ENCODE measurements around the gene NAPB. TPM values are rescaled to one million over a fixed set of nuclear protein-coding genes. Genes with fewer than 3 reads are reported as not detected.

Gene NAPB
- total RNA-seq, 4 donors from 2014 or later, result 4.0 to 20.5 (median 12.0) TPM

DNA sequence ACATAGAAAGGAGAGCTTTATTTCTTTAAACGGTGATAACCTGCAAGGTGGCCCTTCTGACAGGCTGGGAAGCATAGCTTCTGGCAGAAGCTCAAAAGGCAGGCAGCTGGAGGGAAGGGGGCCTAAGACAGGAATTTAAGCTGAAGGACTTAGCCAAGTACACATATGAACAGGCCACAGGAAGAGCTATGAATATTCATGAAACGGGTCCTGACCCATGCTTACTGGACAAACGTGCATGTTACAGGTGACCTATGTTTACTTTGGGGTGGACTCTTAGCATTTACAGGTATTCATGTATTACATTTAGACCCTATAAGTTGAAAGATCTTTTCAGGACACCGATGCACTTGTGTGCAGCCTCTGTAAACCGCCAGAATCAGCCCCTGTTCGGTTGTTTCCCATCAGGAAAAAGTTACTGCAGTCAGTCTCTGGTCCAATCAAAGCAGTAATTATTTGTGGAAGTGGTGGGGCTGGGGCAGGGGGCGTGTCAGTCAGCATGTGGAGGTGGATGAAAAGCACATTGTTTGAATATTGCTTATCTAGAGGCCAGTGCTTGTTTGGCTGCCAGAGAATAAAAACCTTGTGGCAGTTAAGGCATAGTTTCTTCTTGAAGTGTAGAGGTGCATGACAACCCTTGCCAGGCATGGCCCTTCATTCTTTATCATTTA, 62.2 kb downstream of the NAPB start:
- H3K4me1 ChIP-seq, result peaks cover 15 to 46% (median 41%) of the 10 kb centered on the region in 4 donors
- intact Hi-C loops (cut with DNase I; ENCODE audit: low total_unique reads), result loop anchor here (10.0 kb wide), 2 partner anchors 276 to 1886 kb away; partner anchors contain the start of genes CST3 and PYGB
- no peaks in the 10 kb centered on the region for H3K9me3 ChIP-seq
- H3K36me3 ChIP-seq, result no peaks in the 10 kb centered on the region
- peak overlapping the region; percentile 93 to 100 (median 98) for H3K27ac ChIP-seq
- in situ Hi-C loops (cut with MboI; ENCODE audit: low pct_ligation_motif_present in 1 of 4, low pct_unique_long_range_greater_than_20kb in 1 of 4, low sequenced_read_pairs in 3 of 4), result no loop called here
- DNase-seq, result peak; percentile 42
- TF ChIP-seq, protein P1, sequence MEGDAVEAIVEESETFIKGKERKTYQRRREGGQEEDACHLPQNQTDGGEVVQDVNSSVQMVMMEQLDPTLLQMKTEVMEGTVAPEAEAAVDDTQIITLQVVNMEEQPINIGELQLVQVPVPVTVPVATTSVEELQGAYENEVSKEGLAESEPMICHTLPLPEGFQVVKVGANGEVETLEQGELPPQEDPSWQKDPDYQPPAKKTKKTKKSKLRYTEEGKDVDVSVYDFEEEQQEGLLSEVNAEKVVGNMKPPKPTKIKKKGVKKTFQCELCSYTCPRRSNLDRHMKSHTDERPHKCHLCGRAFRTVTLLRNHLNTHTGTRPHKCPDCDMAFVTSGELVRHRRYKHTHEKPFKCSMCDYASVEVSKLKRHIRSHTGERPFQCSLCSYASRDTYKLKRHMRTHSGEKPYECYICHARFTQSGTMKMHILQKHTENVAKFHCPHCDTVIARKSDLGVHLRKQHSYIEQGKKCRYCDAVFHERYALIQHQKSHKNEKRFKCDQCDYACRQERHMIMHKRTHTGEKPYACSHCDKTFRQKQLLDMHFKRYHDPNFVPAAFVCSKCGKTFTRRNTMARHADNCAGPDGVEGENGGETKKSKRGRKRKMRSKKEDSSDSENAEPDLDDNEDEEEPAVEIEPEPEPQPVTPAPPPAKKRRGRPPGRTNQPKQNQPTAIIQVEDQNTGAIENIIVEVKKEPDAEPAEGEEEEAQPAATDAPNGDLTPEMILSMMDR (IDR thresholded peaks at IDR 0.05), result no peak
- TF ChIP-seq POLR2A (IDR thresholded peaks at IDR 0.05), result no peak
- TF ChIP-seq EP300 (IDR thresholded peaks at IDR 0.05; ENCODE audit: low read depth), result no peak
- no peak for TF ChIP-seq POLR2AphosphoS5 (IDR thresholded peaks at IDR 0.05)
- WGBS, 2 donors (ENCODE audit: low coverage in 1 of 2), result 48 to 63% methylated on average over 2 to 7 of the region's 7 CpGs
- H3K27me3 ChIP-seq, result no peaks in the 10 kb centered on the region
- peak overlapping the region in 1 of 4 donors; percentile 73 for H3K4me3 ChIP-seq

DNA sequence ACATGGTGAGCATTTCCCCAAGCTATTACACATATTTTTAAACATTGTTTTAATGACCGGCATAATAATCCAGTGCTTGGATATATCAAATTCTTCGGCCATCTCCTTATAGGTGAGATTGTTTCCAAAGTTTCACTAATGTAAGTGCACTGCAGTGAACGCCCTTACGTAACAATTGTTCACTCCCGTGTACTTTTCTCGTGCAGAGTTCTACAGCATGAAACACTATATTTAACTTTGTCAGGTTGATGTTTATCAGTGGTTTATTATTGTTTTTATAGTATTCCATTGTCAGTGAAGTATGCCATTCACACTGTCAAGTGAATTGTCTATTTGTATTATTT, 62.8 kb downstream of the NAPB start:
- no peaks in the 10 kb centered on the region for H3K27me3 ChIP-seq
- no peaks in the 10 kb centered on the region for H3K9me3 ChIP-seq
- DNase-seq, result no peak
- peak overlapping the region in 2 of 4 donors; percentile 68 to 73 for H3K4me3 ChIP-seq
- in situ Hi-C loops (cut with MboI; ENCODE audit: low pct_ligation_motif_present in 1 of 4, low pct_unique_long_range_greater_than_20kb in 1 of 4, low sequenced_read_pairs in 3 of 4) (no loop called here), intact Hi-C loops (cut with DNase I; ENCODE audit: low total_unique reads) (loop anchor here (10.0 kb wide), 2 partner anchors 276 to 1886 kb away; partner anchors contain the start of genes CST3 and PYGB)
- H3K27ac ChIP-seq, result peak overlapping the region; percentile 93 to 100 (median 98)
- TF ChIP-seq EP300 (IDR thresholded peaks at IDR 0.05; ENCODE audit: low read depth) (no peak), POLR2A (IDR thresholded peaks at IDR 0.05) (no peak), POLR2AphosphoS5 (IDR thresholded peaks at IDR 0.05) (no peak)
- TF ChIP-seq, protein P1 (IDR thresholded peaks at IDR 0.05), result no peak
- no peaks in the 10 kb centered on the region for H3K36me3 ChIP-seq
- WGBS, 2 donors (ENCODE audit: low coverage in 1 of 2), result 27 to 28% methylated on average over 6 of the region's 6 CpGs
- H3K4me1 ChIP-seq, result peaks cover 13 to 43% (median 39%) of the 10 kb centered on the region in 4 donors

DNA sequence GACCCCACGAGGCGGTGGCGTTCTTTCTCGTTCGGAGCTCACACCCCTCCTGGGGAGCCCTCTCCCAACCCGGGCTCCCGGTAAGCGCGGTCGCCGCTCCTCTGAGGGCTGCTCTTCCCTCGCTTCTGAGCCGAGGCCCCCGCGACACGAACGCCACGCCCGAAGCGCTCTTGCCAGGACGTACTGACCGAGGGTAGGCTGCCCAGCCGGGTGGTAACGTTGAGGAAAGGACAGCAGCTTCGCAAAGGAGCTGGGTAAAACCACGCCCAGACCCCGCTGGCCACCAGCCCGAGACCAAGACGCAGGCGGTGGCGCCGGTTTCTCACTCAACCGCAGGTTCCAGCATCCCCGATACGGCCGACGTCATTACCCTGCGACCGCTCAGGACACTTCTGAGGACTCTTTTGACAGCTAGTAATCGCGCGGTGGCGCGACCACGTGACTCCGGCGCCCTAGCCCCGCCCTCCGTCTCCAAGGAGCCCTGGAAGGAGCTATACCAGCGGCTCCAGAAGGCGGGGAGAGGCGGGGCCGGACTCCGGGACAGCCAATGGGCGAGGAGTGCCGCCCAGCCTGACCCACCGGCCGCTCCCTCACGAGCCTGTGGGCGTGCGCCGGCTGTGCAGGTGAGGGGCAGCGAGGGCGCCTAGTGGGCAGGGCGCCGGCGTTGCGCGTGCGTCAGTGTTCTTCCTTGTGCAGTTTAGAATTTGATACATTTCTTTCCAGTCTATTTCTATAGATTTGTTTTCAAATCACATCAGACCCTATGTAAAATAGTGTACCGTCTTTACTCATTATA, 63.3 kb downstream of the NAPB start:
- Histone ChIP-seq H3K4me1 (peaks cover 7 to 37% (median 33%) of the 10 kb centered on the region in 4 donors), H3K27me3 (no peaks in the 10 kb centered on the region), H3K36me3 (no peaks in the 10 kb centered on the region), H3K27ac (peak overlapping the region; percentile 93 to 100 (median 98)), H3K9me3 (no peaks in the 10 kb centered on the region), H3K4me3 (peak overlapping the region; percentile 26 to 80 (median 70))
- intact Hi-C loops (cut with DNase I; ENCODE audit: low total_unique reads), result loop anchor here (10.0 kb wide), 2 partner anchors 277 to 1887 kb away; partner anchors contain the start of genes CST3 and PYGB
- WGBS, 2 donors (ENCODE audit: low coverage in 1 of 2), result 0% methylated on average over 1 to 71 of the region's 71 CpGs
- DNase-seq, result peak; percentile 100
- TF ChIP-seq, protein P1 (IDR thresholded peaks at IDR 0.05), result peak in 1 of 5 experiments; percentile 3
- TF ChIP-seq POLR2AphosphoS5 (IDR thresholded peaks at IDR 0.05) (peak; percentile 82 to 93 (median 88)), EP300 (IDR thresholded peaks at IDR 0.05; ENCODE audit: low read depth) (no peak), POLR2A (IDR thresholded peaks at IDR 0.05) (peak; percentile 85)
- in situ Hi-C loops (cut with MboI; ENCODE audit: low pct_ligation_motif_present in 1 of 4, low pct_unique_long_range_greater_than_20kb in 1 of 4, low sequenced_read_pairs in 3 of 4), result no loop called here

DNA sequence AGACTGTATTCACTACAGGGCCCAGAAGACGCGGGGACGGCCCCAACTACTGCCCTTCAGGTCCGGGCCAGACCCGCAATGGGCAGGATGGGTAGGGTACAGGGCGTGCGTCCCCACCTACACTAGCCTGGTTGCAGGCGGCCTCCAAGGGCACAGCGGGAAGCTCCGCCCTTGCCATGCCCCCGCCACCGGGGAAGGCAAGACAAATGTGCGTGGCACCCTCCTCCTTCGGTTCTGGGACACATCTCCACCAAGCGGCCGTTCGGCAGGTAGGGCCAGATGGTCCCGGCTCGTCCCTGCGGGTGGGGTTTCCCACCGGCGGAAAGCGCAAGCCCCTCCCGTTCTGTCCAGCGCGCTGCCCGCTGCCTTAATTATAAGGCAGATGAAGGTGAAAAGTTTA, 65.1 kb downstream of the NAPB start:
- Histone ChIP-seq H3K4me1 (peaks cover 12 to 46% (median 35%) of the 10 kb centered on the region in 4 donors), H3K36me3 (no peaks in the 10 kb centered on the region), H3K9me3 (no peaks in the 10 kb centered on the region), H3K27ac (peak overlapping the region in 2 of 4 donors; percentile 93 to 99), H3K4me3 (no peak overlapping the region), H3K27me3 (no peaks in the 10 kb centered on the region)
- in situ Hi-C loops (cut with MboI; ENCODE audit: low pct_ligation_motif_present in 1 of 4, low pct_unique_long_range_greater_than_20kb in 1 of 4, low sequenced_read_pairs in 3 of 4) (no loop called here), intact Hi-C loops (cut with DNase I; ENCODE audit: low total_unique reads) (loop anchor here (10.0 kb wide), 2 partner anchors 279 to 1889 kb away; partner anchors contain the start of genes CST3 and PYGB)
- no peak for DNase-seq
- 76 to 100% methylated on average over 1 to 27 of the region's 27 CpGs for WGBS, 2 donors (ENCODE audit: low coverage in 1 of 2)
- TF ChIP-seq, protein P1 (IDR thresholded peaks at IDR 0.05), result no peak
- TF ChIP-seq POLR2A (IDR thresholded peaks at IDR 0.05) (no peak), EP300 (IDR thresholded peaks at IDR 0.05; ENCODE audit: low read depth) (no peak), POLR2AphosphoS5 (IDR thresholded peaks at IDR 0.05) (no peak)

Measured in transverse colon (tissue), 4 donors.